Cardiac muscle cell (in vitro differentiated cells and primary cell): ENCODE data around the gene WNT7B. TPM values are rescaled to one million over a fixed set of nuclear protein-coding genes. Genes with fewer than 3 reads are reported as not detected.

Source experiments
- DNase-seq, 2 donors: peaks; one replicate each; pipeline versions ENCODE4 v3.0.0 to v3.0.0-alpha.2; 2010 to 2017; ENCODE audit warnings: low read depth in 1 of 2, low spot score in 1 of 2
- H3K27ac ChIP-seq: fragments of 200-600 bp; sonication (generic); 2 replicates; pipeline ENCODE4 v1.5.1; 2016
- H3K27me3 ChIP-seq: fragments of 200-600 bp; sonication (generic); 2 replicates; pipeline ENCODE4 v1.6.0; 2016; ENCODE audit warnings: control low read depth
- H3K36me3 ChIP-seq: fragments of 200-600 bp; sonication (generic); 2 replicates; pipeline ENCODE4 v1.5.1; 2016; ENCODE audit warnings: control low read depth
- H3K4me1 ChIP-seq: fragments of 200-600 bp; sonication (generic); 2 replicates; pipeline ENCODE4 v1.8.1; 2017; ENCODE audit warnings: low read depth, mild to moderate bottlenecking, mixed run types
- H3K4me3 ChIP-seq: fragments of 200-600 bp; sonication (generic); 2 replicates; pipeline ENCODE4 v1.5.1; 2016; ENCODE audit warnings: mild to moderate bottlenecking
- H3K9me3 ChIP-seq: fragments of 200-600 bp; sonication (generic); 2 replicates; pipeline ENCODE4 v1.5.1; 2017; ENCODE audit warnings: low read depth, mild to moderate bottlenecking, control low read depth
- CTCF ChIP-seq: IDR thresholded peaks from 2 replicates; pipeline ENCODE4 v1.5.1; 2012; ENCODE audit warnings: low read depth, mild to moderate bottlenecking, low read length
- polyA plus RNA-seq: library from polyadenylated mRNA; unstranded; fragments of >200 nt; fragmentation: Nextera tagmentation; extraction: Ambion mirVana; gene quantifications from 2 replicates; pipeline ENCODE4 v1.2.1, GENCODE V29; 2016
- total RNA-seq: library from RNA; depleted of rRNA; stranded (reverse); fragments of >200 nt; gene quantifications from 2 replicates; pipeline ENCODE4 v1.2.3, GENCODE V29; 2016

WNT7B gene
- total and polyA plus RNA-seq, 2 experiments from 2014 or later, result not detected

DNA sequence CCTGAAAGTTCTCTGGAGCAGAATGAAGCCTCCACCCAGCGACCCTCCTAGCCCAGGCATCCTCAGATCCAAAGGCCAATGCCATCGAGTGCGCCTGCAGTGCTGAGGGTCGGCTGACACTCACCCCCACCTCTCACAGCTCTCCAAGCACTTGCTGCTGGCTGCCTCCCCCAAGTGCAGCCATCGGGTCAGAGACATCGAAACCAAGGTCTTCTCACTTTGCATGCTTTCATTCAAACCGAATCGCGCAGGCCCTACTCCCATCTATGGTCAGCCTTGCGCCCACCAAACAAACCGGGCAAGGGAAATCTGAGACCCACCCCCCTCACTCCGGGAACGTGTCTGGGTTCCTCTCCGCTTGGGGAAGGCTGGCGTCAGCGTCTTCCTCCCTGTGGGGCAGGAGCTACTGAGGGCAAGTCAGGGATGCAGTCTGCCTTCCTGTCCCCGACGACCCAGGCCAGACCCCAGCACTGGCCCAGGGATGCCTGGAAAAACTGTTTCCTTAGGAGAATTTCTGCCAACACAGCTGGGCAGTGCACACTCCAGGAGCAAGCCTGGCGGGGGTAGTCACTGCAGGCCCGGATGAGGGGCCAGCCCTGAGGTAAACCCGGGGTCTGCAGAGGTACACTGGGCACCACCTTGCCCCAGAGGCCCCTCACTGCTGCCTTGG, 7.0 kb downstream of the WNT7B start:
- H3K9me3 ChIP-seq, result no peaks in the 10 kb centered on the region
- peaks cover 9% of the 10 kb centered on the region for H3K4me1 ChIP-seq
- H3K36me3 ChIP-seq, result no peaks in the 10 kb centered on the region
- no peak overlapping the region for H3K4me3 ChIP-seq
- no peak for TF ChIP-seq CTCF
- no peak for DNase-seq
- peaks cover 98% of the 10 kb centered on the region for H3K27me3 ChIP-seq
- H3K27ac ChIP-seq, result no peak overlapping the region

GRCh38 chr22:45969414-45969799, 7.6 kb downstream of the WNT7B start:
- Histone ChIP-seq H3K27me3 (peaks cover 98% of the 10 kb centered on the region), H3K4me1 (peaks cover 9% of the 10 kb centered on the region), H3K36me3 (no peaks in the 10 kb centered on the region), H3K9me3 (no peaks in the 10 kb centered on the region), H3K27ac (no peak overlapping the region), H3K4me3 (no peak overlapping the region)
- no peak for TF ChIP-seq CTCF
- DNase-seq, result peak; percentile 17 to 23

DNA sequence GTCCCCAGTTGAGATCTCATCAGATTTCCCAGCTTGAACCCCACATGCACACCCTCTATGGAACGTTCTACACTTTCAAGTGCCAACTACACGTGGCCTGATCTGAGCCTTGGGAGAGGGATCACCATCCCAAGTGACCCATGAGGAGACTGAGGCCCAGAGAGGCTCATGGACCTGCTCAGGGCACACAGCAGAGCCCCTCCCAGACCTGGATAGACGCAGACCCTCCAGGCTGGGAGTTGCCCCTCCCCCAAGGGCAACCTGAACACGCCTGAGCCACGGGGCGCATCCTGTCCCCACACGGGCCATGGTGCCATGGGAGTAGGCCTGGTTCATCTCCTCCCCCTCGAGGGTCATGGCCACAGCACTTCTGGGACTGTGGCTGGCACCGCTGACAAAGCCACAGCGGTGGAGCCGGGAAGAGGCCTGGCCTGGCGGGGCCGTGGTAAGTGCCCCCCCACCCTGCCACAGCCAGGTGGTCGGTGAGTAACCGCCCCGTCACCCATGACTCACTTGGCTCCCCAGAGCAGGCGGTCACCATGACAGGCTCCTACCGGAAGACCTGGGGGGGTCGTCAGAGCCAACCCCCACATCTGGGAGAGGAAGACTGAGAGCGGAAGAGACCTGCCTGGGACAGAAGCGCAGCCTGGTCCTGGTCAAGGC, 8.1 kb downstream of the WNT7B start:
- Histone ChIP-seq H3K27me3 (peaks cover 98% of the 10 kb centered on the region), H3K4me3 (no peak overlapping the region), H3K27ac (no peak overlapping the region), H3K9me3 (no peaks in the 10 kb centered on the region), H3K4me1 (peaks cover 9% of the 10 kb centered on the region), H3K36me3 (no peaks in the 10 kb centered on the region)
- TF ChIP-seq CTCF, result no peak
- DNase-seq, result peak in 1 of 2 donors; percentile 39

- no peak for TF ChIP-seq CTCF
- no peak overlapping the region for H3K4me3 ChIP-seq
- peaks cover 9% of the 10 kb centered on the region for H3K4me1 ChIP-seq
- H3K27me3 ChIP-seq, result peaks cover 95% of the 10 kb centered on the region
- no peak overlapping the region for H3K27ac ChIP-seq
- H3K9me3 ChIP-seq, result no peaks in the 10 kb centered on the region
- DNase-seq, result no peak
- H3K36me3 ChIP-seq, result no peaks in the 10 kb centered on the region
These were observed 8.8 kb downstream of the WNT7B start for GRCh38 chr22:45968003-45968650.

DNA sequence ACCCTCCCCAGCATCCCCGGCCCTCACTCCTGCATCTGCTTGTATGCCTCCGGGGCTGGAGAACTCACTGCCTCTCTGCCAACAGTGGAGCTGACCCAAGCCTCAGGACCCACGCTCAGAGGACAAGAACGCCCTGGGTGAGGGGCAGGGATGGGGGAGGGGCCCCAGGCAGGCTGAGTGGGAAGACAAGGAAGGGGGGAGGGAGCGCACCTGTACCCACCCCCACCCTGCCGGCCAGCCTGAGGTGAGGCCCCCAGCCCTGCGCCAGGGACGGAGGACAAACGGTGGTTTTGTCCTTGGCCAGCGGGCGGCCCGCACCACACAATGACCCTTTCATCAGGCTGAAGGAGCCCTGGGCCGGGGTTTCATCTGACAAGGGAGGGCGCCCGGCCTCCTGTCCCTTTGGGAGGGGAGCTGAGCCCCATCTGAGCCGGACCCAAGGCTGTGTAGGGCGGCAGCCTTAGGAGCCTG, 10.0 kb downstream of the WNT7B start:
- H3K27ac ChIP-seq, result no peak overlapping the region
- DNase-seq, result no peak
- peaks cover 83% of the 10 kb centered on the region for H3K27me3 ChIP-seq
- no peak overlapping the region for H3K4me3 ChIP-seq
- H3K36me3 ChIP-seq, result no peaks in the 10 kb centered on the region
- no peak for TF ChIP-seq CTCF
- no peaks in the 10 kb centered on the region for H3K9me3 ChIP-seq
- H3K4me1 ChIP-seq, result peaks cover 9% of the 10 kb centered on the region
